ENCODE results near the gene EVPL. TPM values are rescaled to one million over a fixed set of nuclear protein-coding genes. Genes with fewer than 3 reads are reported as not detected.
"Not testable (repeated sequence)": the region's sequence is repeated elsewhere in the genome, so short reads cannot be mapped to it uniquely, and the experiment has no call there.

The EVPL gene
- total and polyA plus RNA-seq, 5 donors from 2014 or later: 0.05 to 0.15 TPM; not detected in 3

DNA sequence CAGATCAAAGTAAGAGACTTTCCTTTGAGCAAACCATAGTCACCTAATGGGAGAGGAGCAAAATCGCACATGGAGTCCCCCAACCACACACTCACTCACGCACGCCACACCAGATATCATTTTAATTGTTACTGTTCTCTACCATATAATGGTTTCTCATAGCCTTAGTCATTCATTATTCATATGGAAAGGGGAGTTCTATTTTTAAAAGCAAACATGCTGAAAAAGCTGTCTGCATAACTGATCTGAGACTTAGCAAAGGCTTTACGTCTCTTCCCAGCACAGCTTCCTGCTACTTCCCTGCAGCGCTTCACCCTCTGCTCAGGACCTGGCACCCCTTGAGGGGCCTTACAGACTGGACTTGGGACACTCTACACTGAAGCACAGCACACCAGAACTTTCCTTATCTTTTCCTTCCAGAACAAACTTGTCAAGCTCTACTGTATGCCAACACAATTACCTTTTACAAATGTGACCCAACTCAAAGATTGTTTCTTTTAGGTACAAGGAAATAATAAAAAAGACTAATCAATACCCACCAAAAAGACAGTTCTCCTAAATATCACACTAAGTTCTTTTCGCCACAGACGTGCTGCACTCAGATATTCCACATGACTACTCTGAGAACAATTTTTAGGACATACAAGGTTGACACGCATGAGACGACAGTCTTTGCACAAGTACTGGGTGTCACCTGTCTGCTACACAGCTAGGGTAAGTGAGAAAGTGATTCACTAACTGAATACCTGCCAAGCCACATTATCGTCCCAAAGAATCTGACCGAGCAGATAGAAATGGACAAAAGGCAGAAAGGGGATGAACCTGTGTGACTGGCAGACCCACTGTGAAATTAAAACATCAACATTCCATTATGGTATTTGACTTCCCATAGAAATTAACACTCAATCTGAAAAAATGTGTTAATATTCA lies 23.7 kb upstream of the EVPL start:
- no peaks in the 10 kb centered on the region for H3K9me3 ChIP-seq (ENCODE audit: control insufficient read depth in 2 of 2, low read length in 2 of 2)
- H3K36me3 ChIP-seq (ENCODE audit: control insufficient read depth, insufficient read depth, low read length): peaks cover 89% of the 10 kb centered on the region
- H3K4me3 ChIP-seq (ENCODE audit: low read depth, low read length): no peak overlapping the region
- H3K27ac Mint-ChIP-seq: no peak overlapping the region
- peak overlapping the region in 1 of 4 donors; percentile 8 for H3K4me3 Mint-ChIP-seq
- H3K9me3 Mint-ChIP-seq: no peaks in the 10 kb centered on the region
- no peak for ATAC-seq (ENCODE audit: low read depth in 2 of 2)
- H3K27me3 ChIP-seq (ENCODE audit: control insufficient read depth, insufficient read depth, low read length): no peaks in the 10 kb centered on the region
- H3K36me3 Mint-ChIP-seq: peaks cover 40% of the 10 kb centered on the region
- no peaks in the 10 kb centered on the region for H3K27me3 Mint-ChIP-seq
- DNase-seq: no peak
- no peak overlapping the region for H3K27ac ChIP-seq (ENCODE audit: insufficient read depth, low read length, poor library complexity, severe bottlenecking)
- peaks cover 4% of the 10 kb centered on the region for H3K4me1 ChIP-seq (ENCODE audit: control insufficient read depth, insufficient read depth, low read length, poor library complexity, severe bottlenecking)
- H3K4me1 Mint-ChIP-seq: peaks cover 0 to 29% (median 15%) of the 10 kb centered on the region in 4 donors

DNA sequence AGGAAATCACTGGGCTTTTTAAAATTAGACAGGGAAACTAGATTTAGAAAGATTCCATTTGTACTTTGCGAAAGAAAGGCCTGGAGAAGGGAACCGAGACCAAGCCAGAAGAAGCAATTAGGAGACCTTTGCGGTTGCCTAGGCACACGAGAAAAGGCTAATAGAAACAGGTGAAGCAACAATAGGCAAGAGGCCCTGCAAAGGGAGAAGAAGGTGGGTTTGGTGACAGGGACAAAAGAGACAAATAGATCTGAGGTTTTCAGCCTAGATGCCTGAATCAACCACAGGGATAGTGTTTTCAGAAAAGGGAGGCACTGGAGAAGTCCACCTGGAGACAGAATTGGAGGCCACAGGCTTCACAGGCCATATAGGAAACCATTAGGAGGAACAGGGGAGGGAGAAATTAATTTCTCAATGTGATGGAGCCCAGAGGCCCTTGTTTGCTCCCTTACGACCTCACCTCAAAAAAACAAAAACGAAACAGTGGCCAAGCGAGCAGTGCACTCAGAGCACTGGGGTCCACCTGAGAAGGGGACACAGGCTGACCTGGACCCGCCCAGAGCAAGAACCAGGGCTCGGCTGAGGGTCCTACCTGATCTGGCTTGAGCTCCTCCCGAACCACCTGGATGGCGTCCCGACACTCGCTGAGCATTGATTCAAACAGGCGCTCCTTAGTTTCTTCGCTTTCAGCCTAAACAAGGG lies 22.9 kb upstream of the EVPL start:
- H3K27me3 ChIP-seq (ENCODE audit: control insufficient read depth, insufficient read depth, low read length): no peaks in the 10 kb centered on the region
- H3K36me3 ChIP-seq (ENCODE audit: control insufficient read depth, insufficient read depth, low read length): peaks cover 90% of the 10 kb centered on the region
- Mint-ChIP-seq H3K9me3 (no peaks in the 10 kb centered on the region), H3K27ac (peak overlapping the region; percentile 34 to 80 (median 55)), H3K36me3 (peaks cover 48% of the 10 kb centered on the region), H3K4me1 (peaks cover 0 to 29% (median 15%) of the 10 kb centered on the region in 4 donors), H3K27me3 (no peaks in the 10 kb centered on the region), H3K4me3 (no peak overlapping the region)
- H3K4me1 ChIP-seq (ENCODE audit: control insufficient read depth, insufficient read depth, low read length, poor library complexity, severe bottlenecking): peaks cover 4% of the 10 kb centered on the region
- H3K4me3 ChIP-seq (ENCODE audit: low read depth, low read length): no peak overlapping the region
- H3K9me3 ChIP-seq (ENCODE audit: control insufficient read depth in 2 of 2, low read length in 2 of 2): no peaks in the 10 kb centered on the region
- no peak for ATAC-seq (ENCODE audit: low read depth in 2 of 2)
- DNase-seq: no peak
- no peak overlapping the region for H3K27ac ChIP-seq (ENCODE audit: insufficient read depth, low read length, poor library complexity, severe bottlenecking)

GRCh38 chr17:76049239-76049638 lies 22.1 kb upstream of the EVPL start:
- peaks cover 90% of the 10 kb centered on the region for H3K36me3 ChIP-seq (ENCODE audit: control insufficient read depth, insufficient read depth, low read length)
- Mint-ChIP-seq H3K27ac (peak overlapping the region; percentile 27 to 80 (median 80)), H3K36me3 (peaks cover 53% of the 10 kb centered on the region), H3K27me3 (no peaks in the 10 kb centered on the region), H3K9me3 (no peaks in the 10 kb centered on the region), H3K4me3 (no peak overlapping the region), H3K4me1 (peaks cover 0 to 29% (median 15%) of the 10 kb centered on the region in 4 donors)
- H3K4me3 ChIP-seq (ENCODE audit: low read depth, low read length): no peak overlapping the region
- ATAC-seq (ENCODE audit: low read depth in 2 of 2) (no peak), DNase-seq (no peak)
- H3K9me3 ChIP-seq (ENCODE audit: control insufficient read depth in 2 of 2, low read length in 2 of 2): no peaks in the 10 kb centered on the region
- peak overlapping the region; percentile 64 for H3K27ac ChIP-seq (ENCODE audit: insufficient read depth, low read length, poor library complexity, severe bottlenecking)
- peaks cover 4% of the 10 kb centered on the region for H3K4me1 ChIP-seq (ENCODE audit: control insufficient read depth, insufficient read depth, low read length, poor library complexity, severe bottlenecking)
- no peaks in the 10 kb centered on the region for H3K27me3 ChIP-seq (ENCODE audit: control insufficient read depth, insufficient read depth, low read length)

DNA sequence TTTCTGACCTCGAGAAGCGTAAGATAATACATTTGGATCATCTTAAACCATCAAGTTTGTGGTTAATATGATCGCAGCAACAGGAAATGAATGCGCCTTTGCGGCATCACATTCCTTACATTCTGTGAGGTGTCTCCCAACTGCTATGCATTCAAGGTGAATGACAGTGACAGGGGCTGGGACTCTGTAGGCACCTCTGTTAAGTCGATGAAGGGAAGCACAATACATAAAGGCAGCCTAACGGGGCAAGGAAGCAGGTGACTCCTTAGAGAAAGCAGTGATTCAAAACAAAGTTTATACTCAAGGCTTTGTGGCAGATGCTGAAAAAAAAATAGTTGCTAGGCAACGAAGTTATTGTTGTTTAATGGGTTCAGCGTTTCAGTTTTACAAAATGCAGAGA lies 21.6 kb upstream of the EVPL start:
- Histone ChIP-seq H3K4me3 (ENCODE audit: low read depth, low read length) (no peak overlapping the region), H3K36me3 (ENCODE audit: control insufficient read depth, insufficient read depth, low read length) (peaks cover 90% of the 10 kb centered on the region), H3K4me1 (ENCODE audit: control insufficient read depth, insufficient read depth, low read length, poor library complexity, severe bottlenecking) (peaks cover 4% of the 10 kb centered on the region), H3K9me3 (ENCODE audit: control insufficient read depth in 2 of 2, low read length in 2 of 2) (no peaks in the 10 kb centered on the region), H3K27me3 (ENCODE audit: control insufficient read depth, insufficient read depth, low read length) (no peaks in the 10 kb centered on the region), H3K27ac (ENCODE audit: insufficient read depth, low read length, poor library complexity, severe bottlenecking) (peak overlapping the region; percentile 64)
- no peaks in the 10 kb centered on the region for H3K27me3 Mint-ChIP-seq
- H3K4me1 Mint-ChIP-seq: peaks cover 0 to 28% (median 15%) of the 10 kb centered on the region in 4 donors
- H3K27ac Mint-ChIP-seq: peak overlapping the region in 2 of 3 donors; percentile 80
- DNase-seq: peak in 1 of 3 donors; percentile 47
- H3K9me3 Mint-ChIP-seq: no peaks in the 10 kb centered on the region
- ATAC-seq (ENCODE audit: low read depth in 2 of 2): peak; percentile 50 to 56
- no peak overlapping the region for H3K4me3 Mint-ChIP-seq
- H3K36me3 Mint-ChIP-seq: peaks cover 54% of the 10 kb centered on the region

DNA sequence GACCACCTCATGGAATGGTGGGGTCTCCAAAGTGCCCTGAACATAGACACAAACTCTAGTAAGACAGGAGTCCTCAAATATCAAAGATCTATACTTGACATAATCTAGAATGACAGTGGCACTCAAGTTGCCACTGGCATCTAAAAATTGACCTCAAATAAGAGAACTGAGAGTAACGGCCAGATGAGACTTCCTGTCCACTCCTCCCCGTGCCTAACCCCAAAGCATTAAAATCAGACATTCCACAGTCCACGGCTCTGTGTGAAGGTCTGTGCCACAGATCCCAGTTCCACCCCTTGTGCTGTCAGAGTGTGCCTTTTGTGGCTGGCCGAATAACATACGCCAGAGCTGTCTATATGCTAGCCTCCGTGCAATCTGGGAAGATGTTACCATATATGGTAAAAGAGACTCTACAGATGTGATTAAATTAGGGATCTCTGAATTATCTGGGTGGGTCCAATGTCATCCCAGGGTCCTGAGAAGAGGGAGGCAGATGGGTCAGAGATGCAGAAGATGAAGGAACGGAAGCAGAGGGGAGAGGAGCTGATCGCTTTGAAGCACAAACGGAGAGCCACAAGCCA lies 21.0 kb upstream of the EVPL start:
- H3K9me3 Mint-ChIP-seq: no peaks in the 10 kb centered on the region
- ATAC-seq (ENCODE audit: low read depth in 2 of 2) (no peak), DNase-seq (no peak)
- Histone ChIP-seq H3K4me3 (ENCODE audit: low read depth, low read length) (no peak overlapping the region), H3K9me3 (ENCODE audit: control insufficient read depth in 2 of 2, low read length in 2 of 2) (no peaks in the 10 kb centered on the region), H3K27ac (ENCODE audit: insufficient read depth, low read length, poor library complexity, severe bottlenecking) (no peak overlapping the region), H3K27me3 (ENCODE audit: control insufficient read depth, insufficient read depth, low read length) (no peaks in the 10 kb centered on the region), H3K36me3 (ENCODE audit: control insufficient read depth, insufficient read depth, low read length) (peaks cover 93% of the 10 kb centered on the region), H3K4me1 (ENCODE audit: control insufficient read depth, insufficient read depth, low read length, poor library complexity, severe bottlenecking) (peaks cover 4% of the 10 kb centered on the region)
- peak overlapping the region; percentile 1 to 80 (median 1) for H3K27ac Mint-ChIP-seq
- peaks cover 56% of the 10 kb centered on the region for H3K36me3 Mint-ChIP-seq
- H3K27me3 Mint-ChIP-seq: no peaks in the 10 kb centered on the region
- H3K4me3 Mint-ChIP-seq: peak overlapping the region in 1 of 4 donors; percentile 59
- H3K4me1 Mint-ChIP-seq: peaks cover 0 to 28% (median 15%) of the 10 kb centered on the region in 4 donors

DNA sequence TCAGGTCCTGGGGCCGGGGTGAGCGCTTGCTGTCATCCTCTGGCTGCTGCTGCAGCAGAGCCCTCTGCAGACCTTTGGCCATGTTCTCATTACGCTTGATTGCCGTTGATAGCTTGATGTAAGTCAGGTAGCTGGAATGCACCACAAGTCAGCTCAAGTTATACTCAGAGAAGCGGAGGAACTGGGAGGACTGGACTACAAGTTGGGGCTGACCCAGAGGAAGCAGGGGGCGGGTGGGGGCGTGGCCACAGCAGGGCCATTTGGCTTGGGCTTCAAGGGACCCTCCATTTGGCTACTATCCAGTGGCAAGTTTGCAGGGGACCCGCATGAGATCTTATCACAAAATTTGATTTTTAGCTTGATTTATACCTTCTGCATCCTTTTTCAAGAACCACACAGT lies 19.0 kb upstream of the EVPL start:
- DNase-seq: no peak
- peaks cover 96% of the 10 kb centered on the region for H3K36me3 ChIP-seq (ENCODE audit: control insufficient read depth, insufficient read depth, low read length)
- H3K27me3 Mint-ChIP-seq: no peaks in the 10 kb centered on the region

DNA sequence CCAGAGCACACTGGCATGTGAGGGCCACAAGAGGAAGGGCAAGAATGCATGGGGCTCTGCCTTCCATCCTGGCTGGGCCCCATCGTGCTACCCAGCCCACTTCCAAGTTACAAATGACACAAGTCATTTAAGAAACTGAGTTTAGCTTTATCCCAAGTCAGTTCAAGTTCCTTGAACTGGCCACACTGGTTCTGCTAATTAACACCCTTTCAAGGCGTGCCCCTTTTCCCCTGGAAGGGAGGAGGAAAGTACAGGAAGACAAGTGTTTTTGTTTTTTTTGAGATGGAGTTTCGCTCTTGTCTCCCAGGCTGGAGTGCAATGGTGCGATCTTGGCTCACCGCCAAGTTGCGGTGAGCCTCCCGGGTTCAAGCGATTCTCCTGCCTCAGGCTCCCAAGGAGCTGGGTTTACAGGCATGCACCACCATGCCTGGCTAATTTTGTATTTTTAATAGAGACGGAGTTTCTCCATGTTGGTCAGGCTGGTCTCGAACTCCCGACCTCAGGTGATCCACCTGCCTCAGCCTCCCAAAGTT lies 17.4 kb upstream of the EVPL start:
- H3K4me1 ChIP-seq (ENCODE audit: control insufficient read depth, insufficient read depth, low read length, poor library complexity, severe bottlenecking); H3K27me3 Mint-ChIP-seq; DNase-seq; H3K27me3 ChIP-seq (ENCODE audit: control insufficient read depth, insufficient read depth, low read length); ATAC-seq (ENCODE audit: low read depth in 2 of 2); H3K9me3 ChIP-seq (ENCODE audit: control insufficient read depth in 2 of 2, low read length in 2 of 2); H3K4me3 Mint-ChIP-seq; H3K9me3 Mint-ChIP-seq; H3K4me3 ChIP-seq (ENCODE audit: low read depth, low read length); H3K27ac ChIP-seq (ENCODE audit: insufficient read depth, low read length, poor library complexity, severe bottlenecking): not testable (repeated sequence)
- peaks cover 96% of the 10 kb centered on the region for H3K36me3 ChIP-seq (ENCODE audit: control insufficient read depth, insufficient read depth, low read length)
- peaks cover 51% of the 10 kb centered on the region for H3K36me3 Mint-ChIP-seq
- H3K27ac Mint-ChIP-seq: peak overlapping the region in 1 of 3 donors; percentile 32
- peaks cover 0 to 14% (median 10%) of the 10 kb centered on the region in 4 donors for H3K4me1 Mint-ChIP-seq

More for the DNA sequence above, 19.0 kb upstream of the EVPL start:
- ATAC-seq (ENCODE audit: low read depth in 2 of 2): no peak
- Histone ChIP-seq H3K27ac (ENCODE audit: insufficient read depth, low read length, poor library complexity, severe bottlenecking) (no peak overlapping the region), H3K9me3 (ENCODE audit: control insufficient read depth in 2 of 2, low read length in 2 of 2) (no peaks in the 10 kb centered on the region), H3K27me3 (ENCODE audit: control insufficient read depth, insufficient read depth, low read length) (no peaks in the 10 kb centered on the region), H3K4me1 (ENCODE audit: control insufficient read depth, insufficient read depth, low read length, poor library complexity, severe bottlenecking) (peaks cover 4% of the 10 kb centered on the region), H3K4me3 (ENCODE audit: low read depth, low read length) (no peak overlapping the region)
- Mint-ChIP-seq H3K9me3 (no peaks in the 10 kb centered on the region), H3K27ac (no peak overlapping the region), H3K36me3 (peaks cover 52% of the 10 kb centered on the region), H3K4me1 (peaks cover 0 to 25% (median 13%) of the 10 kb centered on the region in 4 donors), H3K4me3 (no peak overlapping the region)

Data from CD4-positive, CD25-positive, alpha-beta regulatory T cell (primary cell).